ENCODE measurements around the gene DPY19L3.

DPY19L3 gene

GRCh38 chr19:32367063-32367462, 38.5 kb upstream of the DPY19L3 start:
- TF ChIP-seq CTCF (IDR thresholded peaks at IDR 0.05; ENCODE audit: low read depth, low read length, poor library complexity, severe bottlenecking) = no peak
- no peak for TF ChIP-seq EZH2phosphoT487 (IDR thresholded peaks at IDR 0.05; ENCODE audit: borderline replicate concordance, low read length)
- H3K27me3 ChIP-seq (ENCODE audit: control insufficient read depth, low read length) = no peaks in the 10 kb centered on the region
- H3K9me2 ChIP-seq (replicated peaks; ENCODE audit: control insufficient read depth, low read length) = no peaks in the 10 kb centered on the region
- no peak overlapping the region for H3K4me3 ChIP-seq (ENCODE audit: low read length)
- H3K4me2 ChIP-seq (ENCODE audit: low read length) = no peak overlapping the region
- no peaks in the 10 kb centered on the region for H3K4me1 ChIP-seq (ENCODE audit: control insufficient read depth, low read length)
- no peaks in the 10 kb centered on the region for H3K9me3 ChIP-seq (ENCODE audit: control insufficient read depth, insufficient read depth, low read length)
- H3K36me3 ChIP-seq (ENCODE audit: control insufficient read depth, low read length) = peaks cover 77% of the 10 kb centered on the region
- H3F3A ChIP-seq (ENCODE audit: control insufficient read depth, insufficient read depth) = no peaks in the 10 kb centered on the region
- peaks cover 81% of the 10 kb centered on the region for H3K79me2 ChIP-seq (ENCODE audit: control insufficient read depth, low read length)
- 0 out of 2 replicates have a peak, but pooled peaks cover 5% of the 10 kb centered on the region for H4K20me1 ChIP-seq (ENCODE audit: control insufficient read depth, insufficient read depth, low read depth, low read length)
- H3K27ac ChIP-seq (ENCODE audit: low read depth, low read length) = no peak overlapping the region

GRCh38 chr19:32367948-32368536, 37.5 kb upstream of the DPY19L3 start:
- no peaks in the 10 kb centered on the region for H3K9me2 ChIP-seq (replicated peaks; ENCODE audit: control insufficient read depth, low read length)
- no peaks in the 10 kb centered on the region for H3F3A ChIP-seq (ENCODE audit: control insufficient read depth, insufficient read depth)
- no peak overlapping the region for H3K4me3 ChIP-seq (ENCODE audit: low read length)
- no peak overlapping the region for H3K4me2 ChIP-seq (ENCODE audit: low read length)
- H3K36me3 ChIP-seq (ENCODE audit: control insufficient read depth, low read length) = peaks cover 77% of the 10 kb centered on the region
- peaks cover 80% of the 10 kb centered on the region for H3K79me2 ChIP-seq (ENCODE audit: control insufficient read depth, low read length)
- TF ChIP-seq EZH2phosphoT487 (IDR thresholded peaks at IDR 0.05; ENCODE audit: borderline replicate concordance, low read length) (no peak), CTCF (IDR thresholded peaks at IDR 0.05; ENCODE audit: low read depth, low read length, poor library complexity, severe bottlenecking) (no peak)
- H3K27ac ChIP-seq (ENCODE audit: low read depth, low read length) = no peak overlapping the region
- no peaks in the 10 kb centered on the region for H3K9me3 ChIP-seq (ENCODE audit: control insufficient read depth, insufficient read depth, low read length)
- 0 out of 2 replicates have a peak, but pooled peaks cover 5% of the 10 kb centered on the region for H4K20me1 ChIP-seq (ENCODE audit: control insufficient read depth, insufficient read depth, low read depth, low read length)
- no peaks in the 10 kb centered on the region for H3K27me3 ChIP-seq (ENCODE audit: control insufficient read depth, low read length)
- no peaks in the 10 kb centered on the region for H3K4me1 ChIP-seq (ENCODE audit: control insufficient read depth, low read length)

- H3K9me3 ChIP-seq (ENCODE audit: control insufficient read depth, insufficient read depth, low read length) = no peaks in the 10 kb centered on the region
- H3K4me1 ChIP-seq (ENCODE audit: control insufficient read depth, low read length) = no peaks in the 10 kb centered on the region
- H3K27ac ChIP-seq (ENCODE audit: low read depth, low read length) = no peak overlapping the region
- TF ChIP-seq EZH2phosphoT487 (IDR thresholded peaks at IDR 0.05; ENCODE audit: borderline replicate concordance, low read length) (no peak), CTCF (IDR thresholded peaks at IDR 0.05; ENCODE audit: low read depth, low read length, poor library complexity, severe bottlenecking) (no peak)
- peaks cover 77% of the 10 kb centered on the region for H3K36me3 ChIP-seq (ENCODE audit: control insufficient read depth, low read length)
- no peak overlapping the region for H3K4me2 ChIP-seq (ENCODE audit: low read length)
- H4K20me1 ChIP-seq (ENCODE audit: control insufficient read depth, insufficient read depth, low read depth, low read length) = 0 out of 2 replicates have a peak, but pooled peaks cover 5% of the 10 kb centered on the region
- no peaks in the 10 kb centered on the region for H3K9me2 ChIP-seq (replicated peaks; ENCODE audit: control insufficient read depth, low read length)
- H3F3A ChIP-seq (ENCODE audit: control insufficient read depth, insufficient read depth) = no peaks in the 10 kb centered on the region
- H3K79me2 ChIP-seq (ENCODE audit: control insufficient read depth, low read length) = peaks cover 76% of the 10 kb centered on the region
- no peak overlapping the region for H3K4me3 ChIP-seq (ENCODE audit: low read length)
- no peaks in the 10 kb centered on the region for H3K27me3 ChIP-seq (ENCODE audit: control insufficient read depth, low read length)
These were observed 36.8 kb upstream of the DPY19L3 start for GRCh38 chr19:32368787-32369186.

All from DOHH2 (cell line).